K562 treated with DMSO at 1 percent for 12 hours (cell line): ENCODE results near the gene TAF7. TPM values are rescaled to one million over a fixed set of nuclear protein-coding genes. Genes with fewer than 3 reads are reported as not detected.

Experiments
- total RNA-seq: library from RNA; unstranded; fragments of 300-600 nt; gene quantifications from 2 replicates; pipeline ENCODE4 v1.2.3, GENCODE V29; 2022; ENCODE audit not compliant: insufficient read depth

Gene TAF7
- total RNA-seq = 75.1 and 124 TPM in 2 replicates

GRCh38 chr5:141320225-141321169 is at the start of gene TAF7:
TAF7 (minus strand) TSS chr5:141320784; CDS start chr5:141320044, 740 bp downstream.

DNA sequence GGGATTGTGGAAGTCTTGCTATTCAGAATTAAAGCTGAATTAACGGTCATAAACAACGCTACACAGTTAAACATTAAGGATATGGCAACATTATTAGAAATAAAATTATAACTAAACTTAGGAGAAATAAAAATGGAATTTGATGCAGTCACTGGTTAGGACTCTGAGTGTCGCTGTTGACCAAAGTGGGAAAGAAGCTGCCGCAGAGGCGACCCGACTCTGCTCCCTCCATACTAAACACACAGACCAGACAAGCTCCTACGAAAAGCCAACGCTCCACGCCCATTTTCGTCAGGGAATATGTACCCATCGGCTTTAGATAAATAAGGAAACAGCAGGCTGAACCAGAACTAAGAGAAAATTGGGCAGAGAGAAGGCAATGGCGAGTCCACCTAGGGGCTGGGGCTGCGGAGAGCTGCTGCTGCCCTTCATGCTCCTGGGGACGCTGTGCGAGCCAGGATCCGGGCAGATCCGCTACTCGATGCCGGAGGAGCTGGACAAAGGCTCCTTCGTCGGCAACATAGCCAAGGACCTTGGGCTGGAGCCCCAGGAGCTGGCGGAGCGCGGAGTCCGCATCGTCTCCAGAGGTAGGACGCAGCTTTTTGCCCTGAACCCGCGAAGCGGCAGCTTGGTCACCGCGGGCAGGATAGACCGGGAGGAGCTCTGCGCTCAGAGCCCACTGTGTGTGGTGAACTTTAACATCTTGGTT is 43.5 kb upstream of the TAF7 start, which contains the start of gene PCDHGA5:
Gene PCDHGA5 (plus strand): TSS at position 211 of the 709 bp plus-strand sequence. CDS start 169 bp downstream, at position 380.

GRCh38 chr5:141359790-141360426 is 39.3 kb upstream of the TAF7 start, which contains the start of gene PCDHGB2:
PCDHGB2 (plus strand) TSS chr5:141359994; CDS start chr5:141360136, 142 bp downstream.

DNA sequence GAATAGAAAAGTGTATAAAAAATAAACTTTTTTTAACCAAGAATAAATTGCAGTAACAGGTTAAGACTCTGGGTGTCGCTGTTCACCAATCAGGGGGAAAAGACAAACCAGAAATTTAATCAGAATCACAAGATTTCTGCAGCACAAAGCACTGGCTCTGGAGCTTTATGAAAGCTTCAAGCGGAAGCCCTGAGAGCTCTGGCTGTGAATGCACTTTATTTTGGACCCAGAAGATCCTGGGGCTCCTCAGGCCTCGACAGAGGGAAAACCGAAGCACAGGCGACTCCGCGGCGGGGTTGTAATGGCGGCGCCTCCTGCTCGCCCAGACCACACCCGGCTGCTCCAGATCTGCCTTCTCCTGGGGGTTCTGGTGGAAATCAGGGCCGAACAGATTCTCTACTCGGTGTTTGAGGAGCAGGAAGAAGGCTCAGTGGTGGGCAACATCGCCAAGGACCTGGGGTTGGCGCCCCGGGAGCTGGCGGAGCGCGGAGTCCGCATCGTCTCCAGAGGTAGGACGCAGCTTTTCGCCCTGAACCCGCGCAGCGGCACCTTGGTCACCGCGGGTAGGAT is 34.4 kb upstream of the TAF7 start, which contains the start of gene PCDHGA4:
Gene PCDHGA4 (plus strand): TSS at position 122 of the 570 bp plus-strand sequence. CDS start 87 bp downstream, at position 209.

DNA sequence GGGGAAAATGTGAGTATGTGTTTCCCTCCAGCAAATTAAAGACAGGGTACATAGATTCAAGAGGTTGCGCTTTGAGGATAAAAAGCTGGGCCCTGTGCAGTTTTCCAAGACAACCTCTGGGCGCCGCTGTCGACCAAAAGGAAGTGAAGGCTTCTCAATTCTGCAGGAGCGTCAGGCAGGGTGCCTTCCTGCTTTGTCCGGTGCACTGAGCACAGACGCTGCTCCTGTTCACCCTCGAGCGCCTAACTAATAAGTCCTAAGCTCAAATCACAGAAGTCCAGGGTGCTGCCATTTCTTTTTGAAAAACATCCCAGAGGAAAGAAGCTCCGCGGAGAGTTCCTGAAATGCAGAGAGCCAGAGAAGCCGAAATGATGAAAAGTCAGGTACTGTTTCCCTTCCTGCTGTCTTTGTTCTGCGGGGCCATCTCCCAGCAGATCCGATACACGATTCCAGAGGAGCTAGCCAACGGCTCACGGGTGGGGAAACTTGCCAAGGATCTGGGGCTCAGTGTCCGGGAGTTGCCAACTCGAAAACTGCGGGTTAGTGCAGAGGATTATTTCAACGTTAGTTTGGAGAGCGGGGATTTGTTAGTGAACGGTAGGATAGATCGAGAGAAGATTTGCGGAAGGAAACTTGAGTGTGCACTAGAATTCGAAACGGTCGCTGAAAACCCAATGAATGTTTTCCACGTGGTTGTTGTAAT is 29.5 kb upstream of the TAF7 start, which contains the start of gene PCDHGB1:
Gene PCDHGB1 (plus strand): TSS at position 183 of the 703 bp plus-strand sequence. CDS start 162 bp downstream, at position 345.

GRCh38 chr5:141343242-141343952 is 22.8 kb upstream of the TAF7 start, which contains the start of gene PCDHGA3:
PCDHGA3 (plus strand) TSS chr5:141343829; CDS start chr5:141344034, 205 bp downstream.

GRCh38 chr5:141338538-141339306 is 18.1 kb upstream of the TAF7 start, which contains the start of gene PCDHGA2:
PCDHGA2 (plus strand) TSS chr5:141338760.

DNA sequence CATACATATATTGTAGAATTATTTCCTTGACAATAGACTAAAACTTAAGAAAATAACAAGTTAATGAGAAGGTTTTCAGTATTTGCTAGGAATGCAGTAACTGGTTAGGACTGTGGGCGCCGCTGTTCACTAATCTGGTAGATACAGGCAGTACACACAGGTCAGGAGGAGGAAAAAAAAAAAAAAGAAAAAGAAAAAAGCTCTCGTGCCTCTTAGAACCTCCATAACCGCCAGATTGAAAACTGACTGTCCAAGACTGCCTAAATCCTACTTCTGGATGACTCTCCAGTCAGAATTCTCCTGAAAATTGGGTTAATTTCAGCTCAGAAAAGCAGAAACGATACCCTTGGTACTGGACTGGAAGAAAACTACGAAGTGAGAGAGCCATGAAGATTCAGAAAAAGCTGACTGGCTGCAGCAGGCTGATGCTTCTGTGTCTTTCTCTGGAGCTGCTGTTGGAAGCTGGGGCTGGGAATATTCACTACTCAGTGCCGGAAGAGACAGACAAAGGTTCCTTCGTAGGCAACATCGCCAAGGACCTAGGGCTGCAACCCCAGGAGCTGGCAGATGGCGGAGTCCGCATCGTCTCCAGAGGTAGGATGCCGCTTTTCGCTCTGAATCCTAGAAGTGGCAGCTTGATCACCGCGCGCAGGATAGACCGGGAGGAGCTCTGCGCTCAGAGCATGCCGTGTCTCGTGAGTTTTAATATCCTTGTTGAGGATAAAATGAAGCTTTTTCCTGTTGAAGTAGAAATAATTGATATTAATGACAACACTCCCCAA is 9.9 kb upstream of the TAF7 start, which contains the start of gene PCDHGA1:
Gene PCDHGA1 (plus strand): TSS at position 216 of the 782 bp plus-strand sequence.

GRCh38 chr5:141303756-141304155 is 16.8 kb downstream of the TAF7 start, which contains the start of gene SLC25A2:
SLC25A2 (minus strand) TSS chr5:141304049; CDS start chr5:141303865, 184 bp downstream.

Other genes starting within 250 kb of the TAF7 start
- 0.14 TPM in 1 of 2 replicates, not detected in the other for gene PCDHB2, start 226.2 kb downstream of the TAF7 start, total RNA-seq
- not detected in 2 replicates for gene PCDHB3, start 220.3 kb downstream of the TAF7 start, total RNA-seq
- gene PCDHB4, start 199.0 kb downstream of the TAF7 start, total RNA-seq = not detected in 2 replicates
- gene PCDHB5, start 185.6 kb downstream of the TAF7 start, total RNA-seq = 0.25 TPM in 1 of 2 replicates, not detected in the other
- gene PCDHB6, start 170.7 kb downstream of the TAF7 start, total RNA-seq = not detected in 2 replicates
- gene PCDHB7, start 148.1 kb downstream of the TAF7 start, total RNA-seq = not detected in 2 replicates
- not detected in 2 replicates for gene PCDHB8, start 143.0 kb downstream of the TAF7 start, total RNA-seq
- 0.15 TPM in 1 of 2 replicates, not detected in the other for gene PCDHB16, start 138.4 kb downstream of the TAF7 start, total RNA-seq
- gene PCDHB9, start 133.6 kb downstream of the TAF7 start, total RNA-seq = not detected in 2 replicates
- not detected in 2 replicates for gene PCDHB10, start 128.4 kb downstream of the TAF7 start, total RNA-seq
- gene PCDHB11, start 121.2 kb downstream of the TAF7 start, total RNA-seq = not detected in 2 replicates
- not detected in 2 replicates for gene PCDHB12, start 112.1 kb downstream of the TAF7 start, total RNA-seq
- gene PCDHB13, start 106.9 kb downstream of the TAF7 start, total RNA-seq = 0.26 TPM in 1 of 2 replicates, not detected in the other
- gene PCDHB14, start 97.4 kb downstream of the TAF7 start, total RNA-seq = not detected in 2 replicates
- 0.33 TPM in 1 of 2 replicates, not detected in the other for gene PCDHB15, start 75.4 kb downstream of the TAF7 start, total RNA-seq
- gene SLC25A2, start 16.7 kb downstream of the TAF7 start, total RNA-seq = not detected in 2 replicates
- gene PCDHGA1, start 9.7 kb upstream of the TAF7 start, total RNA-seq = 0.19 TPM in 1 of 2 replicates, not detected in the other
- 0.79 TPM in 1 of 2 replicates, not detected in the other for gene PCDHGA2, start 18.0 kb upstream of the TAF7 start, total RNA-seq
- gene PCDHGA3, start 23.0 kb upstream of the TAF7 start, total RNA-seq = 0.30 and 1.1 TPM in 2 replicates
- 0.28 TPM in 1 of 2 replicates, not detected in the other for gene PCDHGB1, start 29.3 kb upstream of the TAF7 start, total RNA-seq
- gene PCDHGA4, start 34.2 kb upstream of the TAF7 start, total RNA-seq = 1.7 TPM in 1 of 2 replicates, not detected in the other
- 0.52 TPM in 1 of 2 replicates, not detected in the other for gene PCDHGB2, start 39.2 kb upstream of the TAF7 start, total RNA-seq
- gene PCDHGA5, start 43.4 kb upstream of the TAF7 start, total RNA-seq = 0.33 TPM in 1 of 2 replicates, not detected in the other
- gene PCDHGB3, start 49.5 kb upstream of the TAF7 start, total RNA-seq = 1.2 TPM in 1 of 2 replicates, not detected in the other
- gene PCDHGA6, start 53.1 kb upstream of the TAF7 start, total RNA-seq = 0.13 and 0.52 TPM in 2 replicates
- gene PCDHGA7, start 62.0 kb upstream of the TAF7 start, total RNA-seq = 0.23 TPM in 1 of 2 replicates, not detected in the other
- 0.23 TPM in 1 of 2 replicates, not detected in the other for gene PCDHGB4, start 66.9 kb upstream of the TAF7 start, total RNA-seq
- 0.36 and 0.68 TPM in 2 replicates for gene PCDHGA8, start 71.8 kb upstream of the TAF7 start, total RNA-seq
- gene PCDHGB5, start 77.2 kb upstream of the TAF7 start, total RNA-seq = 0.50 and 0.74 TPM in 2 replicates
- 0.39 TPM in 1 of 2 replicates, not detected in the other for gene PCDHGA9, start 82.0 kb upstream of the TAF7 start, total RNA-seq
- not detected in 2 replicates for gene PCDHGB6, start 87.2 kb upstream of the TAF7 start, total RNA-seq
- gene PCDHGA10, start 92.2 kb upstream of the TAF7 start, total RNA-seq = 0.19 TPM in 1 of 2 replicates, not detected in the other
- gene PCDHGB7, start 96.9 kb upstream of the TAF7 start, total RNA-seq = not detected in 2 replicates
- not detected in 2 replicates for gene PCDHGA11, start 100.3 kb upstream of the TAF7 start, total RNA-seq
- gene PCDHGA12, start 109.7 kb upstream of the TAF7 start, total RNA-seq = not detected in 2 replicates
- gene PCDHGC3, start 155.2 kb upstream of the TAF7 start, total RNA-seq = not detected in 2 replicates
- gene PCDHGC4, start 164.2 kb upstream of the TAF7 start, total RNA-seq = not detected in 2 replicates
- gene PCDHGC5, start 168.3 kb upstream of the TAF7 start, total RNA-seq = not detected in 2 replicates